Ovary (tissue), 3 donors: ENCODE results near the gene PCGF3.

Source experiments
- EP300 ChIP-seq: sonication (generic); formaldehyde crosslinking; IDR thresholded peaks from one replicate; pipeline ENCODE4 v1.6.1; 2017; ENCODE audit warnings: antibody characterized with exemption
- POLR2A ChIP-seq: fragments of 450-650 bp; IDR thresholded peaks from one replicate; pipeline ENCODE4 v1.6.1; 2017; ENCODE audit warnings: antibody characterized with exemption, mild to moderate bottlenecking, moderate library complexity
- TF ChIP-seq, protein P1 (sequence below), 3 donors: fragments of 450-650 bp in 2 of 3; fragments of 200-600 bp in 1 of 3; IDR thresholded peaks; one replicate each; pipeline versions ENCODE4 v1.5.1 to v1.8.0; 2016 to 2022; ENCODE audit warnings: antibody characterized with exemption in 3 of 3, mild to moderate bottlenecking in 1 of 3
- donor health status: DM: no; HTN: no; CAD: no.

DNA sequence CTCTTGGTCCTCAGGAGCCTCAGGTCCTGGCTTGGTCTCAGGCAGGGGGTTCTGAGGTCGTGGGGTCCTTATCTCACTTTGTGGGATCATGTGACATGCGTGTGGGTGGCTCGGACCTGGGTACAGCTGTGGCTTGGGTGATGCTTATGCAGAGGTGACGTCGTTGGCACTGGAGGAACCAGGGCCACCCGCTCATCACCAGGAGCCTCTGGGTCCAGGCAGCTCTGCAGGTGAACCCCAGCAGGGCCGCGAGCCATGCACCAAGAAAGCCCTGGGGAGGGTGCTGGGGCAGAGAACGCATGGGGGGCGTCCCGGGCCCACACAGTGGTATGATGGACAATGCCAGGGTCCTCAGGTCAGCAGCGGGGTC lies 40.3 kb upstream of the PCGF3 start:
- TF ChIP-seq, protein P1, sequence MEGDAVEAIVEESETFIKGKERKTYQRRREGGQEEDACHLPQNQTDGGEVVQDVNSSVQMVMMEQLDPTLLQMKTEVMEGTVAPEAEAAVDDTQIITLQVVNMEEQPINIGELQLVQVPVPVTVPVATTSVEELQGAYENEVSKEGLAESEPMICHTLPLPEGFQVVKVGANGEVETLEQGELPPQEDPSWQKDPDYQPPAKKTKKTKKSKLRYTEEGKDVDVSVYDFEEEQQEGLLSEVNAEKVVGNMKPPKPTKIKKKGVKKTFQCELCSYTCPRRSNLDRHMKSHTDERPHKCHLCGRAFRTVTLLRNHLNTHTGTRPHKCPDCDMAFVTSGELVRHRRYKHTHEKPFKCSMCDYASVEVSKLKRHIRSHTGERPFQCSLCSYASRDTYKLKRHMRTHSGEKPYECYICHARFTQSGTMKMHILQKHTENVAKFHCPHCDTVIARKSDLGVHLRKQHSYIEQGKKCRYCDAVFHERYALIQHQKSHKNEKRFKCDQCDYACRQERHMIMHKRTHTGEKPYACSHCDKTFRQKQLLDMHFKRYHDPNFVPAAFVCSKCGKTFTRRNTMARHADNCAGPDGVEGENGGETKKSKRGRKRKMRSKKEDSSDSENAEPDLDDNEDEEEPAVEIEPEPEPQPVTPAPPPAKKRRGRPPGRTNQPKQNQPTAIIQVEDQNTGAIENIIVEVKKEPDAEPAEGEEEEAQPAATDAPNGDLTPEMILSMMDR (IDR thresholded peaks at IDR 0.05), result no peak
- TF ChIP-seq EP300 (no peak), POLR2A (no peak)
